HepG2 (cell line): Measurements from ENCODE around the gene UGT1A8. TPM values are rescaled to one million over a fixed set of nuclear protein-coding genes. Genes with fewer than 3 reads are reported as not detected.

ENCODE experiments used
- BCL3 ChIP-seq: sonication (generic); formaldehyde crosslinking; IDR thresholded peaks from 2 replicates; pipeline ENCODE4 v1.5.1; 2020; ENCODE audit warnings: mild to moderate bottlenecking, missing genetic modification reagents, moderate library complexity
- ELK4 ChIP-seq: sonication (generic); formaldehyde crosslinking; IDR thresholded peaks from 2 replicates; pipeline ENCODE4 v1.9.0; 2021; ENCODE audit warnings: missing genetic modification reagents, borderline replicate concordance
- EP300 ChIP-seq, 3 experiments: sonication (generic) in 1 of 3; formaldehyde crosslinking in 1 of 3; IDR thresholded peaks; 2 replicates each; pipeline versions ENCODE4 v1.5.1 to v1.6.1; 2011 to 2020; ENCODE audit warnings: low read depth in 2 of 3, low read length in 2 of 3, borderline replicate concordance in 1 of 3, improper control_type of control experiment in 1 of 3, mild to moderate bottlenecking in 1 of 3, missing genetic modification reagents in 1 of 3, moderate library complexity in 1 of 3
- HOXA9 ChIP-seq: sonication (generic); formaldehyde crosslinking; IDR thresholded peaks from 2 replicates; pipeline ENCODE4 v1.8.1; 2022; ENCODE audit warnings: missing genetic modification reagents, mild to moderate bottlenecking, moderate library complexity, borderline replicate concordance
- POLR2G ChIP-seq: fragments of 200-400 bp; formaldehyde crosslinking; IDR thresholded peaks from 2 replicates; pipeline ENCODE4 v1.6.1; 2018; ENCODE audit warnings: mild to moderate bottlenecking, low read depth, low read length, moderate library complexity
- RBFOX2 ChIP-seq: fragments of 200-400 bp; formaldehyde crosslinking; IDR thresholded peaks from 2 replicates; pipeline ENCODE4 v1.6.1; 2017; ENCODE audit warnings: low read depth, mild to moderate bottlenecking, low read length
- SATB2 ChIP-seq: sonication (generic); formaldehyde crosslinking; IDR thresholded peaks from 2 replicates; pipeline ENCODE4 v1.5.0; 2020; ENCODE audit warnings: missing genetic modification reagents
- WIZ ChIP-seq: sonication (generic); formaldehyde crosslinking; IDR thresholded peaks from 2 replicates; pipeline ENCODE4 v1.5.1; 2020; ENCODE audit warnings: mild to moderate bottlenecking, missing genetic modification reagents
- YEATS4 ChIP-seq: sonication (generic); formaldehyde crosslinking; IDR thresholded peaks from 2 replicates; pipeline ENCODE4 v1.4.0; 2020; ENCODE audit warnings: missing genetic modification reagents, borderline replicate concordance
- ZNF251 ChIP-seq: sonication (generic); formaldehyde crosslinking; IDR thresholded peaks from 2 replicates; pipeline ENCODE4 v1.9.0; 2021; ENCODE audit warnings: mild to moderate bottlenecking, missing genetic modification reagents
- ZNF337 ChIP-seq: sonication (generic); formaldehyde crosslinking; IDR thresholded peaks from 2 replicates; pipeline ENCODE4 v1.5.1; 2020; ENCODE audit warnings: missing genetic modification reagents, low read depth, mild to moderate bottlenecking, borderline replicate concordance
- ZNF414 ChIP-seq: sonication (generic); formaldehyde crosslinking; IDR thresholded peaks from 2 replicates; pipeline ENCODE4 v1.5.0; 2020; ENCODE audit warnings: missing genetic modification reagents
- ZNF646 ChIP-seq: sonication (generic); formaldehyde crosslinking; IDR thresholded peaks from 2 replicates; pipeline ENCODE4 v1.9.0; 2021; ENCODE audit warnings: mild to moderate bottlenecking, missing genetic modification reagents
- ZNF850 ChIP-seq: sonication (generic); formaldehyde crosslinking; conservative IDR thresholded peaks from 2 replicates; pipeline ENCODE4 v1.9.0; 2021; ENCODE audit warnings: mild to moderate bottlenecking, missing genetic modification reagents
- ZSCAN30 ChIP-seq: sonication (generic); formaldehyde crosslinking; IDR thresholded peaks from 2 replicates; pipeline ENCODE4 v1.5.0; 2020; ENCODE audit warnings: mild to moderate bottlenecking, missing genetic modification reagents
- ZUFSP ChIP-seq: sonication (generic); formaldehyde crosslinking; IDR thresholded peaks from 2 replicates; pipeline ENCODE4 v1.9.0; 2021; ENCODE audit warnings: missing genetic modification reagents, mild to moderate bottlenecking, borderline replicate concordance
- polyA plus RNA-seq, 8 experiments: library from polyadenylated mRNA; depleted of rRNA in 3 of 8; stranded (reverse) in 7 of 8; unstranded in 1 of 8; fragments of >200 nt; fragmentation: Illumina TruSeq in 4 of 8; extraction: Trizol in 4 of 8; gene quantifications; 2 replicates each; pipeline versions ENCODE4 v1.2.1 to v1.2.3, GENCODE V29; 2011 to 2016; ENCODE audit warnings: low read depth in 4 of 8, missing spikeins in 1 of 8, mixed read lengths in 1 of 8; ENCODE audit not compliant: insufficient read depth in 1 of 8
- total RNA-seq, 5 experiments: library from RNA; depleted of rRNA; stranded (reverse); fragments of >200 nt; fragmentation: Illumina TruSeq; extraction: Trizol; gene quantifications; 2 replicates each; pipeline ENCODE4 v1.2.3, GENCODE V29; 2016; ENCODE audit warnings: low read depth in 1 of 5

The UGT1A8 gene
- total and polyA plus RNA-seq, 2 of the 13 experiments (the other 11 are each of a cell fraction or from before 2014, with no cell fraction given) = not detected

GRCh38 chr2:233745073-233745755 is 127.8 kb downstream of the UGT1A8 start (continued):
- no peak for TF ChIP-seq ZNF646 (CRISPR knock-in tag)
- peak; percentile 81 to 97; a peak in 3 of 4 replicates for TF ChIP-seq EP300 (IDR thresholded peaks at IDR 0.05; ENCODE audit: low read depth in 2 of 2, low read length in 2 of 2)
- peak; percentile 93 for TF ChIP-seq EP300 (CRISPR knock-in tag; IDR thresholded peaks at IDR 0.05; ENCODE audit: borderline replicate concordance)
- peak; percentile 47; the same call in 1 of the 2 replicates for TF ChIP-seq YEATS4 (CRISPR knock-in tag)
- TF ChIP-seq HOXA9 (CRISPR knock-in tag) = no peak
- TF ChIP-seq ZNF850 (CRISPR knock-in tag) = 0 out of 2 replicates have a peak, but pooled peaks have one; percentile 29
- peak; percentile 60; the same call in 1 of the 2 replicates for TF ChIP-seq BCL3 (CRISPR knock-in tag)
- TF ChIP-seq WIZ = peak; percentile 68; the same call in 1 of the 2 replicates
- TF ChIP-seq ZUFSP (CRISPR knock-in tag) = no peak
- TF ChIP-seq ELK4 (CRISPR knock-in tag) = no peak
- peak; percentile 69; the same call in 1 of the 2 replicates for TF ChIP-seq ZNF414
- TF ChIP-seq ZSCAN30 (CRISPR knock-in tag) = peak; percentile 75; the same call in 1 of the 2 replicates
- TF ChIP-seq ZNF251 (CRISPR knock-in tag) = no peak
- no peak for TF ChIP-seq POLR2G
- TF ChIP-seq SATB2 = peak; percentile 83; the same call in 1 of the 2 replicates
- no peak for TF ChIP-seq RBFOX2
- no peak for TF ChIP-seq ZNF337 (CRISPR knock-in tag)
